SK-N-MC (cell line): ENCODE results near the gene ABLIM1.

Experiments used
- EZH2 ChIP-seq: fragments of 200-600 bp; sonication (generic); IDR thresholded peaks from one replicate; pipeline ENCODE4 v1.6.1; 2017; ENCODE audit warnings: antibody characterized with exemption
- POLR2AphosphoS5 ChIP-seq: IDR thresholded peaks from 2 replicates; pipeline ENCODE4 v1.6.1; 2012; ENCODE audit warnings: mild to moderate bottlenecking, low read depth, low read length, borderline replicate concordance

DNA sequence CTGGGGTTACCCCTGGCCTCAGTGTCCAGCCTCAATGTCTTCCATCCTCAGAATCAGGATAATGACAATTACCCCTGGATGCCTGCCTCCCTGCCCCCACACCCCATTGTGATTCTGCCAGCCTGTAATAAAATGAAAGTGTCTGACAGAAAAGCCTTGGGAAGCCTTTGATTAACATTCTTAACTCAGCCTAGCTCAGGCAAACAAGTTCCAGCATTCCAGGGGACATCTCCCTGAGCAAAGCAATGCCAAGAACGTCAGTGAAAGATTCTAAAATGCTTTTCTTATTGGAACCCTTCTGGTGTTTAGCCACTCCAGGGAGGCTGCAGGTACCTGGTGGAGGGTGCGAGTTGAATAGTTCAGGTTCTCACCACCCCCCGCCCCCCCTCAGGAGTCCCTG is 272.5 kb downstream of the ABLIM1 start:
- TF ChIP-seq EZH2: no peak
- TF ChIP-seq POLR2AphosphoS5: no peak
